Measurements from ENCODE around the gene ZNF831.

The ZNF831 gene

GRCh38 chr20:59175002-59175401 lies 11.4 kb downstream of the ZNF831 start:
- no peak for DNase-seq (ENCODE audit: low read depth)
- no peak overlapping the region for H3K4me3 ChIP-seq (ENCODE audit: low read length)
- TF ChIP-seq CTCF (conservative IDR thresholded peaks at IDR 0.05; ENCODE audit: low read length) = no peak

GRCh38 chr20:59175861-59176260 lies 12.2 kb downstream of the ZNF831 start:
- no peak overlapping the region for H3K4me3 ChIP-seq (ENCODE audit: low read length)
- no peak for DNase-seq (ENCODE audit: low read depth)
- TF ChIP-seq CTCF (conservative IDR thresholded peaks at IDR 0.05; ENCODE audit: low read length) = no peak

GRCh38 chr20:59176812-59177211 lies 13.2 kb downstream of the ZNF831 start:
- H3K4me3 ChIP-seq (ENCODE audit: low read length) = no peak overlapping the region
- DNase-seq (ENCODE audit: low read depth) = no peak
- TF ChIP-seq CTCF (conservative IDR thresholded peaks at IDR 0.05; ENCODE audit: low read length) = no peak

- DNase-seq (ENCODE audit: low read depth) = no peak
- no peak for TF ChIP-seq CTCF (conservative IDR thresholded peaks at IDR 0.05; ENCODE audit: low read length)
Measured at GRCh38 chr20:59177266-59178250, 13.9 kb downstream of the ZNF831 start.

GRCh38 chr20:59178983-59179595 lies 15.5 kb downstream of the ZNF831 start:
- no peak overlapping the region for H3K4me3 ChIP-seq (ENCODE audit: low read length)
- no peak for DNase-seq (ENCODE audit: low read depth)
- TF ChIP-seq CTCF (conservative IDR thresholded peaks at IDR 0.05; ENCODE audit: low read length) = no peak

More at GRCh38 chr20:59177266-59178250, 13.9 kb downstream of the ZNF831 start:
- no peak overlapping the region for H3K4me3 ChIP-seq (ENCODE audit: low read length)

GRCh38 chr20:59179988-59180387 lies 16.4 kb downstream of the ZNF831 start:
- H3K4me3 ChIP-seq (ENCODE audit: low read length) = no peak overlapping the region
- no peak for DNase-seq (ENCODE audit: low read depth)
- TF ChIP-seq CTCF (conservative IDR thresholded peaks at IDR 0.05; ENCODE audit: low read length) = no peak

Data from AG10803 (cell line).